NCI-H345 treated with DMSO at 0.1 percent for 48 hours (cell line): ENCODE measurements around the gene TOM1L2.
"Not testable (repeated sequence)": the region's sequence is repeated elsewhere in the genome, so short reads cannot be mapped to it uniquely, and the experiment has no call there.

Experiments
- DNase-seq: peaks from one replicate; lab custom pipeline; 2025; ENCODE audit not compliant: unreplicated experiment; lab: John Stamatoyannopoulos, UW

TOM1L2 gene

GRCh38 chr17:17810895-17811248 lies 161.3 kb downstream of the TOM1L2 start:
- DNase-seq, result no peak

GRCh38 chr17:17810084-17810894 lies 161.9 kb downstream of the TOM1L2 start:
- no peak for DNase-seq

GRCh38 chr17:17809531-17810083 lies 162.6 kb downstream of the TOM1L2 start:
- no peak for DNase-seq

- no peak for DNase-seq
Measured at GRCh38 chr17:17808706-17809432, 163.3 kb downstream of the TOM1L2 start.

GRCh38 chr17:17808200-17808599 lies 164.0 kb downstream of the TOM1L2 start:
- DNase-seq, result not testable (repeated sequence)

- no peak for DNase-seq
Measured at GRCh38 chr17:17807440-17807839, 164.8 kb downstream of the TOM1L2 start.

- no peak for DNase-seq
Measured at GRCh38 chr17:17806611-17807274, 165.5 kb downstream of the TOM1L2 start.

- DNase-seq, result no peak
Measured at GRCh38 chr17:17806035-17806434, 166.2 kb downstream of the TOM1L2 start.

GRCh38 chr17:17805575-17805974 lies 166.6 kb downstream of the TOM1L2 start:
- no peak for DNase-seq

- no peak for DNase-seq
Measured at GRCh38 chr17:17804007-17804406, 168.2 kb downstream of the TOM1L2 start.

GRCh38 chr17:17801800-17802481 lies 170.3 kb downstream of the TOM1L2 start:
- DNase-seq, result no peak

GRCh38 chr17:17800504-17801021 lies 171.6 kb downstream of the TOM1L2 start:
- DNase-seq, result no peak

- DNase-seq, result no peak
Measured at GRCh38 chr17:17798573-17799255, 173.5 kb downstream of the TOM1L2 start.

- DNase-seq, result no peak
Measured at GRCh38 chr17:17798010-17798556, 174.1 kb downstream of the TOM1L2 start.

- no peak for DNase-seq
Measured at GRCh38 chr17:17797119-17797809, 174.9 kb downstream of the TOM1L2 start.

GRCh38 chr17:17796787-17797061 lies 175.5 kb downstream of the TOM1L2 start:
- DNase-seq, result no peak

GRCh38 chr17:17795946-17796786 lies 176.0 kb downstream of the TOM1L2 start:
- DNase-seq, result no peak

GRCh38 chr17:17795296-17795695 lies 176.9 kb downstream of the TOM1L2 start:
- no peak for DNase-seq

- no peak for DNase-seq
Measured at GRCh38 chr17:17794382-17794781, 177.8 kb downstream of the TOM1L2 start.
